Mammary epithelial cell (primary cell): ENCODE results near the gene FBXO42.

Source experiments
- EZH2 ChIP-seq: IDR thresholded peaks from 2 replicates; pipeline ENCODE4 v1.6.1; 2012; ENCODE audit warnings: low read length, inconsistent platforms, borderline replicate concordance
- TF ChIP-seq, protein P1 (sequence below), 2 donors: IDR thresholded peaks in 1 of 2; conservative IDR thresholded peaks in 1 of 2; 2 replicates each; pipeline ENCODE4 v1.5.1; 2011 to 2012; ENCODE audit warnings: inconsistent platforms in 2 of 2, low read length in 2 of 2, mild to moderate bottlenecking in 2 of 2, control low read depth in 1 of 2, low read depth in 1 of 2; ENCODE audit not compliant: insufficient read depth in 1 of 2; ENCODE audit errors: extremely low read depth in 1 of 2

DNA sequence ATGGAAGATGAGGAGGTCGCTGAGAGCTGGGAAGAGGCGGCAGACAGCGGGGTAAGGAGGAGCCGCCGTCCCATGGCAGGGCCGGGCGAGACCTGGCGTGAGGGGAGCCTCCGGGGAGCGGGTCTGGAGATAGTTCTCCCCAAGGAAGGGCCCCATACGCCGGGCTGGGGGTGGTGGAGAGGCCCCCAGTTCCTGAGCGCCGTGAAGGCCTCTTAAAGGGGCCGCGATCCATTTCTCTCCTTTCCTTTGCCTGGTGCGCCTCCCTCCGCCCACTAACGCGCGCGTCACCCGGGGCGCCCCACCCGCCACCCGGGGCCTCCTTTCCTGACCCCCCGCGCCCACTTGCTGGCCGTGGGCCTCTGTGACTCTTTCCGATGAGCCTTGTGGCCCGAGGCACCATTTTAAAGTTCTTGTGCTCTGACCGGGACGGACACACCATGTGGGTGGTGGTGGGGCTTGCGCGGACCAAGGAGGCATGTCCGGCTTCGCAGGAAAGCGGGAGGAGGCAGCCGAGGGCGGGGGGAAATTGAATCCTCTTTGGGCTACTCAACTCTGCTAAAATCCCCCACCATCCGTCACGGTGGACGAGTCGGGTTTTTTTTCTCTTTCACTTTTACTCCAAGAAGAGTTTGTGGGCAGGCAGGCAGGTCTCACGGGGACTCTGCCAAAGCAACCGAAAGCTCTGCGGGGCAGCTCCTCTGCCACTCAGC is 15.1 kb upstream of the FBXO42 start:
- TF ChIP-seq, protein P1, sequence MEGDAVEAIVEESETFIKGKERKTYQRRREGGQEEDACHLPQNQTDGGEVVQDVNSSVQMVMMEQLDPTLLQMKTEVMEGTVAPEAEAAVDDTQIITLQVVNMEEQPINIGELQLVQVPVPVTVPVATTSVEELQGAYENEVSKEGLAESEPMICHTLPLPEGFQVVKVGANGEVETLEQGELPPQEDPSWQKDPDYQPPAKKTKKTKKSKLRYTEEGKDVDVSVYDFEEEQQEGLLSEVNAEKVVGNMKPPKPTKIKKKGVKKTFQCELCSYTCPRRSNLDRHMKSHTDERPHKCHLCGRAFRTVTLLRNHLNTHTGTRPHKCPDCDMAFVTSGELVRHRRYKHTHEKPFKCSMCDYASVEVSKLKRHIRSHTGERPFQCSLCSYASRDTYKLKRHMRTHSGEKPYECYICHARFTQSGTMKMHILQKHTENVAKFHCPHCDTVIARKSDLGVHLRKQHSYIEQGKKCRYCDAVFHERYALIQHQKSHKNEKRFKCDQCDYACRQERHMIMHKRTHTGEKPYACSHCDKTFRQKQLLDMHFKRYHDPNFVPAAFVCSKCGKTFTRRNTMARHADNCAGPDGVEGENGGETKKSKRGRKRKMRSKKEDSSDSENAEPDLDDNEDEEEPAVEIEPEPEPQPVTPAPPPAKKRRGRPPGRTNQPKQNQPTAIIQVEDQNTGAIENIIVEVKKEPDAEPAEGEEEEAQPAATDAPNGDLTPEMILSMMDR (conservative IDR thresholded peaks at IDR 0.05 in 1 of 2, IDR thresholded peaks at IDR 0.05 in 1 of 2; ENCODE audit: extremely low read depth in 1 of 2, insufficient read depth in 1 of 2, low read depth in 1 of 2, low read length in 2 of 2), result peak in 1 of 2 donors; percentile 10
- no peak for TF ChIP-seq EZH2
